Activated CD4-positive, CD25-positive, alpha-beta regulatory T cell treated with anti-CD3 and anti-CD28 coated beads, Interleukin-2, amount 50 U/mL, for 72 hours (primary cell): ENCODE measurements around the gene FGF16.
"Not testable (repeated sequence)": the region's sequence is repeated elsewhere in the genome, so short reads cannot be mapped to it uniquely, and the experiment has no call there.

Experiments used
- DNase-seq: peaks from one replicate; pipeline ENCODE4 v3.0.0; 2021

The FGF16 gene

DNA sequence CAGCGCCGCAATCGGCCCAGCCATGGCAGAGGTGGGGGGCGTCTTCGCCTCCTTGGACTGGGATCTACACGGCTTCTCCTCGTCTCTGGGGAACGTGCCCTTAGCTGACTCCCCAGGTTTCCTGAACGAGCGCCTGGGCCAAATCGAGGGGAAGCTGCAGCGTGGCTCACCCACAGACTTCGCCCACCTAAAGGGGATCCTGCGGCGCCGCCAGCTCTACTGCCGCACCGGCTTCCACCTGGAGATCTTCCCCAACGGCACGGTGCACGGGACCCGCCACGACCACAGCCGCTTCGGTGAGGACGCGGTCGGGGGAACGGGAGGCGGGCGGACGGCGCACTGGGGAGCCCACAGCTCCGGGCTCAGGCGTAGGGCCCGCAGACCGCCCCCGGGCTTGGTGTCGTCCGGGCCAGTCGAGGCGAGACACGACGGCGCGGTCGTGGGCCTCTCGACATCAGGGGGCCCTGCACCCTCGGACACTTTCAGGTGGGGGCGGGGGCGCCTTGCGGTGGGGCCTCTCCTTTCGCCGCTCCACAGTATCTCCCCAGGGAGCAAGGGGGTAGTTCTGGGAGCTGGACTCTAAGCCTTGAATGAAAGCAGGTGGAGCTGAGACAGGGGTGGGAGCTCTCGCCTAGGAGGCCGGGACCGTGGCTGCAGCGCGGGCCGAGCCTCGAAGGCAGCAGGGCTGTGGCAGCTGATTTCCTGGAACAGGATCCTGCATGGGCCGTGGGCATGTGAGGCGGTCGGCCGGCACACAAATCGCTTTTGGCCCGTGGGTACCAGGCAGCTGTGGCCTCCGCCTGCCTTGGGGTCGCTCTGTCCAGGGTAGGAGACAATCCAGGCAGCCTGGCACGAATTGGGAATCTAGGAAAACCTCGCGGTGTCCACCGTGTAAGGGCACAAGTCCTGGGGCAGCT lies 722 bp downstream of the FGF16 start:
- DNase-seq: no peak

DNA sequence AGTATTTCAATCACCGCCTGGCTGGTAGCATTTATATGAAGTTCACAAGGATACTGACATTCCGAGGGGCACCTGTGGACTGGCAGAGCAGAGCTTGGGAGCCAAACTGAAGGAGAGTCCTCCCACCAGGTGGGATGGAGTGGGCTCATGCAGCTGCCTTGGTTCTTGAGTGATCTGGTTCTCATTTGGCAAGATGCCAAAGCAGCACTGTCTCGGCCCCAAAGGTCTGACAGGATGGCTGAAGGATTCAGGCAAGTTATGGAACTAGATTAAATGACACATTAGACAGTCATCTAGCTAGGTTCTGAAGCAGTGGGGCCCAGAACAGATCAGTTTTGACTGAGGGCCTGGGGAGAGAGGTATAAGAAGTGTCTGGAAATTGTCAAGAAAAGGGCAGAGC lies 3.2 kb downstream of the FGF16 start:
- no peak for DNase-seq

DNA sequence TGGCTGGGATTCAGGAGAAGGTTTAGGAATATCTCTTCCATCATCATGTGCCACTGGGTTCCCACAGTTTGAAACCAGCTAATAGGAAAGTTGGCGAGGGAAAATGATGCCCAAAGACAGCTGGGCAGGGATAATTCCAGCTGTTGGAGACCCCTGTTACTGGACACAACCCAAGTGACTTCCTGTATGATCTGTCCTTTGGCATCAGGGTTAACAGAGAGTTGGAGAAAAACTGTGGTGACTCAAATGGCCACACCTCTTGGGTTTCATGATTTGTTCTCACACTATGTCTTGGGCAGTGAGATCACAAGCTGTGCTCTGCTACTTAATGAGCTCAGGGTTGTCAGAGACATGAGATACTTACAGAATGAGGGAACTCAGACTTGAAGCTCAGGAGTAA lies 3.8 kb downstream of the FGF16 start:
- DNase-seq: no peak

DNA sequence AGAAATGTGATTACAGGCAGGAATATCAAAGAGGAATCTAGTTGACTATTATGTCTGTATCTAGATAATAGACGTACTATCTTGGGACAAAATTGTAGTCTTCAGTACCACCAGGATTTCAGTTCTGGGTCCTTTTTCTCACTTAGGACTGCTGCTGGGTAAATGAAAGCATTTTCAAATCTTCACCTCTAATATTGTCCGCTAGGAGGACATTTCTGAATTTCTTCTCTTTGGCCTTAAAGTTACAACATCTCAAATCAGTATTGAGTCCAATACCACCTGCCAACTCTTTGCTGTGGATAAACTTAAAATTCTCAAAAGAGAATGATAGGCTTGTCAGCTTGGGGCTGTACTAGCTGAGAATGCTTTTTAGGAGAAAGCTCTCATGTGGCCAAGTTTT lies 6.0 kb downstream of the FGF16 start:
- DNase-seq: no peak

DNA sequence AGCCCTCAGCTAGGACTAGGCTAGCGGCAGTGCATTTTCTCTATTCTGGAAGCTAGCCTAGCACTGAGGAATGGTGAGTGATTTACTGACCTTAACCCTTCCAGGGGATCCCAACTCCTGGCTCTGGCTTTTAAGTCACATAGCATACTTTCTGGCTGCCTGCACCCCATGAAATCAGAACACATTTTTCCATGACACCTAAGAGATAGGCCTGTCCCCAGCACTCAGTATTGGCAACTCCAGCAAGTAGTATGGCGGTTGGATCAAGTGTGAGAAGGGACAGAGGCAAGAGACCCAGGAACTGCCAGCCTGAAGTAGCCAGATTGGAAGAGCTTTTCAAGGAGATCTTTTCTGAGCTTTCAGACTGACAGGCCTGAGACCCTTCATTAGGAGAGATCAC lies 8.2 kb downstream of the FGF16 start:
- no peak for DNase-seq

DNA sequence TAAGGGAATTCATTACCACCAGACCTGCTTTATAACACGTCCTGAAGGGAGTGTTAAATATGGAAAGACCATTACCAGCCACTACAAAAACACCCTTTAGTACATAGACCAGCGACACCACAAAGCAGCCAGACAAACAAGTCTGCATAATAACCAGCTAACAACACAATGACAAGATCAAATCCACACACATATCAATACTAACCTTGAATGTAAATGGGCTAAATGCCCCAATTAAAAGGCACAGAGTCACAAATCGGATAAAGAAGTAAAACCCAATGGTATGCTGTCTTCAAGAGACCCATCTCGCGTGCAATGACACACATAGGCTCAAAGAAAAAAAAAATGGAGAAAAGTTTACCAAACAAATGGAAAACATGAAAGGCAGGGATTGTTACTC lies 36.9 kb downstream of the FGF16 start:
- no peak for DNase-seq

DNA sequence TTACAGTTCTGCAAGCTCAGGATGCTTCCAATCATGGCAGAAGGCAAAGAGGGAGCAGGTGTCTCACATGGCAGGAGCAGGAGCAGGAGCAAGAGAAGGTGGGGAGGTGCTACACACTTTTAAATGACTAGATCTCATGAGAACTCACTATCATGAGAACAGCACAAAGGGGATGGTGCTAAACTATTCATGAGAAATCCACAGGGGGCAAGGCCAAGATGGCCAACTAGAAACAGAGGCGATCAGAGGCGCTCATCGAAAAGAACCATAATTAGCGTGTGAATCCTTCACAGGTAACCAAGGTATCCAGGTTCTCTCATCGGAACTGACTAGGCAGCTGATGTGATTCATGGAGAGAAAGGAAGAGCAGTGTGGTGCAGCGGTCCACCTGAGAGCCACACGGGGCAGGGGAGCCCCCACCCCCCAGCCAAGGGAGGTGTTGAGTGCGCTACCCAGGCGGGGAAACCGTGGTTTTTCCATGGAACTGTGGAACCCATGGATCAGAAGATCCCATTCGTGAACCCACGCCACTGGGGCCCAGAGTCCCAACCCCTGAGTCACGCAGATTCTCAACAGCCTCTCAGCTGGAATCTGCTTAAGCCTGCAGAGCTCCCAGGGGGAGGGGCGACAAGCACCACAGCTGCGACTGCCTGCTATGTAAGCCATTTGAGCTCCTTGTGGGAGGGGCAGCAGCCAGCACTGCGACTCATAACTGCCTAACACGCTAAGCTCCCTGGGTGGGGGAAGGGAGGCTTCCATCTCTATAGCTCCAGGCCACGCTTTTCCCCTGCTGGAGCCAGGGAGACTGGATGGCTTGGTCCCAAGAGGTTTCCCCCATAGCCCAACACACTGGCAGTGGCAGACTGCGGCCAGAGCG lies 46.7 kb downstream of the FGF16 start:
- no peak for DNase-seq

DNA sequence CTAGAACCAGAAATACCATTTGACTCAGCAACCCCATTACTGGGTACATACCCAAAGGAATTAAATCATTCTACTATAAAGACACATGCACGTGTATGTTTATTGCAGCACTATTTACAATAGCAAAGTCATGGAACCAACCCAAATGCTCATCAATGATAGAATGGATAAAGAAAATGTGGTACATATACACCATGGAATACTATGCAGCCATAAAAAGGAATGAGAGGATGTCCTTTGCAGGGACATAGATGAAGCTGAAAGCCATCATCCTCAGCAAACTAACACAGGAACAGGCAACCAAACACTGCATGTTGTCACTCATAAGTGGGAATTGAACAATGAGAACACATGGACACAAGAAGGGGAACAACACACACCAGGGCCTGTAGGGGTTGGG lies 53.0 kb downstream of the FGF16 start:
- not testable (repeated sequence) for DNase-seq

DNA sequence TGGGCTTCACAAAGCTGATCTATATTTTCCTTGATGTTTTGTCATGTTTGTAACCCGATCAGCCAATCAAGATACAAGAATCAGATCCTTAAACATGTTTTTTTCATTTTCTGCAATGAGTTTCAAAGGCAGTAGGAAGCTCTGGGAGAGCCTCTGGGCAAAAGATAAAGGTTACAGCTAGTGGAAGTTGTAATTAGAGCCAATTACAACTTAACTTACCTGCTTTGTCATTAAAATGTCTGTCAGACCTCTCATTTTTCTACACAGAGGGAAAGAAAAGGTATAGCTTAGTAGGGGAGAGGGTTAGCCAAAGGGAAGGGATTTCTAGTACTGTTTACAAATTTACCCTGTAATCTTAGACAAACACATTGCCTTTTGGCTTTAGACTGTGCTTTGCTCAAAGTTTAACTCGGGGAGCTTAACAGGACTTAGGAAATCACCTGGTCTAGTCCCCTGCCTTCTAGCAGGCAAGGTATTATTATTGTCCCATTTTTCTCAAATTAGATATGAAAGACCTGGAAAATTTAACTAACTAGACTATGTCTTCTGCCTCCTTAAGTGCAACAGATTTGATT lies 55.8 kb downstream of the FGF16 start:
- no peak for DNase-seq

DNA sequence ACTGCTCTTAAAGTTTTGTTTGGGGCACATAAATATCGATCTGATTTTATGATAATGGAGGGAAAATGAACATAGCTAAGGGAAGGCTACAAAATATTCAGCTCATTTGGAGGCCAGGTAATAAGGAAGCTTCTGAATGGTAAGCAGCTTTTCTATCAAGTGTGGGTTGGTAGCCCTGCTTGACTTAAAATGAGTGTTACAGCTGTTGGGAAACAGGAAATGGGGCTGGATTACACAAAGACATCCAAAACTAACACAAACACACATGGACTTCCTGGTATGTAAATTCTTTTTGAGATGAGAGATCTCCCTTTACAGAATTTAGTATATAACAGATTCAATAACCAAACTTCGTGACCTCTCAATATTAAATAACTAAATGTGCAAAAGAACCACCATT lies 58.0 kb downstream of the FGF16 start:
- DNase-seq: no peak
